ENCODE data around the gene PCK1. TPM values are rescaled to one million over a fixed set of nuclear protein-coding genes. Genes with fewer than 3 reads are reported as not detected.

PCK1 gene
- total RNA-seq = not detected in 2 replicates

GRCh38 chr20:57560554-57561355 lies at the start of gene PCK1:
Gene PCK1, plus strand, starts transcription at chr20:57561110. Its CDS starts 302 bp downstream, at chr20:57561412.

GRCh38 chr20:57524511-57525176 lies 36.3 kb upstream of the PCK1 start, which contains the start of gene CTCFL:
Gene CTCFL, minus strand, starts transcription at chr20:57525140. Its CDS starts 935 bp downstream, at chr20:57524205.

Other genes with a start within 250 kb of the PCK1 start
- not detected in 2 replicates for gene SPO11, start 231.3 kb upstream of the PCK1 start, total RNA-seq
- gene RAE1, start 209.9 kb upstream of the PCK1 start, total RNA-seq = 16.7 and 19.5 TPM in 2 replicates
- 8.8 and 9.4 TPM in 2 replicates for gene RBM38, start 169.7 kb upstream of the PCK1 start, total RNA-seq
- gene CTCFL, start 36.0 kb upstream of the PCK1 start, total RNA-seq = not detected in 2 replicates
- gene ZBP1, start 59.3 kb downstream of the PCK1 start, total RNA-seq = not detected in 2 replicates
- gene PMEPA1, start 148.9 kb downstream of the PCK1 start, total RNA-seq = 1.1 and 2.0 TPM in 2 replicates